Measurements from ENCODE around the gene PTGES3.

GRCh38 chr12:56684745-56685359, 3.2 kb downstream of the PTGES3 start:
- TF ChIP-seq ZBTB17 (tag by site-specific recombination; IDR thresholded peaks at IDR 0.05) (no peak), CTCF (tag by site-specific recombination; IDR thresholded peaks at IDR 0.05) (no peak), ZNF629 (tag by site-specific recombination; IDR thresholded peaks at IDR 0.05) (no peak)
